Stimulated activated CD8-positive, alpha-beta memory T cell treated with anti-CD3 and anti-CD28 coated beads, Interleukin-4, amount 100 ng/mL, for 4 hours (primary cell): ENCODE measurements around the gene ENTR1.

Source experiments
- DNase-seq, 2 donors: peaks; one replicate each; pipeline ENCODE4 v3.0.0-alpha.2; 2020; ENCODE audit warnings: low read depth in 2 of 2, low spot score in 1 of 2

The ENTR1 gene

GRCh38 chr9:136397643-136398042, 12.8 kb downstream of the ENTR1 start:
- DNase-seq, result no peak

GRCh38 chr9:136396219-136396515, 14.2 kb downstream of the ENTR1 start:
- DNase-seq, result no peak

GRCh38 chr9:136395345-136396218, 14.8 kb downstream of the ENTR1 start:
- no peak for DNase-seq

- DNase-seq, result no peak
Observed at GRCh38 chr9:136395020-136395340, 15.4 kb downstream of the ENTR1 start.

GRCh38 chr9:136394312-136395019, 15.9 kb downstream of the ENTR1 start:
- DNase-seq, result no peak

GRCh38 chr9:136393531-136393930, 16.9 kb downstream of the ENTR1 start:
- DNase-seq, result no peak

GRCh38 chr9:136392538-136393449, 17.6 kb downstream of the ENTR1 start:
- DNase-seq, result no peak

- no peak for DNase-seq
Observed at GRCh38 chr9:136391737-136392537, 18.5 kb downstream of the ENTR1 start.

- DNase-seq, result no peak
Observed at GRCh38 chr9:136389396-136389795, 21.0 kb downstream of the ENTR1 start.

- no peak for DNase-seq
Observed at GRCh38 chr9:136387217-136387616, 23.2 kb downstream of the ENTR1 start.

GRCh38 chr9:136386018-136386417, 24.4 kb downstream of the ENTR1 start:
- no peak for DNase-seq

GRCh38 chr9:136385015-136385414, 25.4 kb downstream of the ENTR1 start:
- DNase-seq, result no peak

GRCh38 chr9:136383436-136383835, 27.0 kb downstream of the ENTR1 start:
- no peak for DNase-seq

GRCh38 chr9:136381966-136382513, 28.4 kb downstream of the ENTR1 start:
- no peak for DNase-seq

- no peak for DNase-seq
Observed at GRCh38 chr9:136381311-136381710, 29.1 kb downstream of the ENTR1 start.

- no peak for DNase-seq
Observed at GRCh38 chr9:136380381-136380780, 30.0 kb downstream of the ENTR1 start.

GRCh38 chr9:136379891-136380290, 30.5 kb downstream of the ENTR1 start:
- DNase-seq, result no peak

- no peak for DNase-seq
Observed at GRCh38 chr9:136379401-136379800, 31.0 kb downstream of the ENTR1 start.

GRCh38 chr9:136379003-136379287, 31.5 kb downstream of the ENTR1 start:
- no peak for DNase-seq

GRCh38 chr9:136378170-136379002, 32.0 kb downstream of the ENTR1 start:
- DNase-seq, result no peak
